GM18526 (cell line): Measurements from ENCODE around the gene ABCG8.

ENCODE experiments used
- POLR2A ChIP-seq: IDR thresholded peaks from 3 replicates; pipeline ENCODE4 v1.6.1; 2011; ENCODE audit not compliant: insufficient read length; ENCODE audit errors: extremely low read depth

ABCG8 gene

GRCh38 chr2:43838560-43839267, at the start of gene ABCG8, which contains the start of gene ABCG5:
ABCG8 (plus strand) TSS chr2:43838971; CDS start chr2:43839054, 83 bp downstream.
ABCG5 (minus strand) TSS chr2:43838839; CDS start chr2:43838679, 160 bp downstream.
- TF ChIP-seq POLR2A = no peak

- TF ChIP-seq POLR2A = no peak
These were observed 48.6 kb upstream of the ABCG8 start for GRCh38 chr2:43790147-43790546.

DNA sequence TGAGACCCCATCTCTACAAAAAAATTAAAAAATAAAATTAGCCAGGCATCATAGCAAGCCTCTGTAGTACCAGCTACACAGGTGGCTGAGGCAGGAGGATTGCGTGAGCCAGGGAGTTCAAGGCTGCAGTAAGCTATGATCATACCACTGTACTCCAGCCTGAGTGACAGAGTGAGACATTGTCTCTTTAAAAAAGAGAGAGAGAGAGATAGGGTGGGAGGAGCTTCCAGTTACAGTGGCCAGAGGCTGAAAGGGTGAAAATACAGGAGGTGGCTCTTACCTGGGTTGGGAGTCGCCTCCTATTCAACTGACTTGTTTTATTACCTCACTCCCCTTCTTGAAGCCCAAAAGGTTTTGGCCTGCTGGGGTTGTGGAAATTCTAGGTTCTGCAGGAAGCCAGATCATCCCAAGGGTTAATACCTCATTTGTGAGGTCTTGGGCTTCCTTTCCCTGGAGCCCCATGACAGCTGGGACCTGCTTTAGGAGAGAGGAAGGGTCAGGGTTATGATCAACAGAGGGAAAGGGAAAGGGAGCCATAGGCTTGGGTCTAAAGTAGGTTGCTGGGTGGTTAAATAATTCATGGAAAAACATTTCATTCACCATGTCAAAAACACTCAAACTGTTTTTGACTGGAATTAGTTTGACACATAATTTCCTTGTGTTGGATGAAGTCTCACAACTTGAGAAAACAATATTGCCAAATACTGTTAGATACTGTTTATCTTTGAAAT, 47.6 kb upstream of the ABCG8 start:
- TF ChIP-seq POLR2A = no peak

DNA sequence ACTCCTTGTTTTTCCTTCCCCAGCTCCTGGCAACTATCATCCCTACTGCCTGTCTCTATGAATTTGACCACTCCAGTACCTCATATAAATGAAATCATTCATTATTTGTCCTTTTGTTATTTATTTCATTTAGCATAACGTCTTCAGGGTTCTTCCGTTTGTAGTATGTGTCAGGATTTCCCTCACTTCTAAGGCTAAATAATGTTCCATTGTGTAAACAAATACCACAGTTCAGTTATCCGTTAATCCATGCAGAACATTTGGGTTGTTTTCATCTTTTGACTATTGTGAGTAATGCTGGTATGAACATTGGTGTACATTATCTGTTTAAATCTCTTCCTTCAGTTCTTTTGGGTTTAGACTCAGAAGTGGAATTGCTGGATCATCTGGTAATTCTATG, 46.1 kb upstream of the ABCG8 start:
- no peak for TF ChIP-seq POLR2A

- TF ChIP-seq POLR2A = no peak
These were observed 43.8 kb upstream of the ABCG8 start for GRCh38 chr2:43794956-43795355.

- no peak for TF ChIP-seq POLR2A
These were observed 42.6 kb upstream of the ABCG8 start for GRCh38 chr2:43796206-43796605.

- TF ChIP-seq POLR2A = no peak
These were observed 40.5 kb upstream of the ABCG8 start for GRCh38 chr2:43798300-43798699.

- TF ChIP-seq POLR2A = no peak
These were observed 37.9 kb upstream of the ABCG8 start for GRCh38 chr2:43800894-43801293.

DNA sequence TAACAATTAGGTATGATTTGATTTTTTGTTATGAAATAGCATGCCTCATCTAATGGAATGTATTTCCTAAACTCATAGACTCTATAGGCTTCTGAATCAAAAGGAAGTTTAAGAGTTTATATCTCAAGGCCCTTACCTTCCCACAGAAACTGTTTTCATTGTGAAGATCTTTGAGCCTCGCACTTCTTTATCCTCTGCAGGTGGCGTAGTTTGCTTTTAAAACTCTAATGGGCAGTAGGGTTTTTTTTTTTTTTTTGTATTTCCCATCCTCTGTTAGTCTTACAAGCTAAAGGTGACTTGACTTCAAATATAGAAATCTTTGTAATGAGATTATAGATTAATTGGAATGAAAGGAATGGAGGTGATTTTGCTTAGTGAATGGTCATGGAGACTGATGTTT, 36.6 kb upstream of the ABCG8 start:
- TF ChIP-seq POLR2A = no peak

GRCh38 chr2:43803113-43803512, 35.7 kb upstream of the ABCG8 start:
- no peak for TF ChIP-seq POLR2A

- TF ChIP-seq POLR2A = no peak
These were observed 32.1 kb upstream of the ABCG8 start for GRCh38 chr2:43806719-43807031.

DNA sequence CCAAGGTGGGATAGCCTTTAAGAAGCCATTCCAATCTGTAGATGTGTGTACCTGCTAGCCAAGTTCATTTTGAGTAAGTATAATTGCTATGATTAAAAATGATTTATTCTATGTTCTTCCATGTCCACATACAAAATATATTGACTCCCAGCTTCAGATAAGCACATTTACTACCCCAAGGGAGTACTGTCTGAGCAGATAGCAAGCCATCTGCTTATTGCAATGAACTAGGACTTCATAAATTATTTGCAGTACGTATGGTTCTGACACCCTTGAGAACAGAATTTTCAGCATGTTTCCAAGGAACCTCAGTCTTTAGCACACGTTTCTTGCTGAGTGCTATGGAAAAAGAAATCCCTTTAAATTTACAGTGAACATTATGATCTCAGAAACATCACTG, 28.3 kb upstream of the ABCG8 start:
- no peak for TF ChIP-seq POLR2A

DNA sequence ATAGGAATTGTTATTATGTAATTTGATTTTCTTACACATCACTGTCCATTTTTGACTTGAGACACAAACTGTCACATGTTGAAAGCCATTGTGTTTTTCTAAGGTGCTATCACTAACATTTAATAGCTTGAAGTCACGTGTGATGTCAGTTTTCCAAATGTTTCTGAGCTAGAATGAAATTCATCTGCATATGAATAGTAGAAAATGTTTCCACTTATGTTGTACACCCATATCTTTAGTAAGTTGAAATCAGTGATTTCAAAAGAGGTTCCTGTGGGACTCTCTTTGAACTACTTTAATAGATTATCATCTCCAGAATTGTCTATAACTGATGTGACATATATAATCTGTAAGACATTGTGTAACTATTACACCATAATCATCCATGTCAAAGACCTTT, 27.9 kb upstream of the ABCG8 start:
- TF ChIP-seq POLR2A = no peak

GRCh38 chr2:43812006-43812405, 26.8 kb upstream of the ABCG8 start:
- no peak for TF ChIP-seq POLR2A

- no peak for TF ChIP-seq POLR2A
These were observed 25.8 kb upstream of the ABCG8 start for GRCh38 chr2:43812947-43813346.

- no peak for TF ChIP-seq POLR2A
These were observed 24.1 kb upstream of the ABCG8 start for GRCh38 chr2:43814711-43815110.

GRCh38 chr2:43818761-43819160, 20.0 kb upstream of the ABCG8 start:
- no peak for TF ChIP-seq POLR2A

DNA sequence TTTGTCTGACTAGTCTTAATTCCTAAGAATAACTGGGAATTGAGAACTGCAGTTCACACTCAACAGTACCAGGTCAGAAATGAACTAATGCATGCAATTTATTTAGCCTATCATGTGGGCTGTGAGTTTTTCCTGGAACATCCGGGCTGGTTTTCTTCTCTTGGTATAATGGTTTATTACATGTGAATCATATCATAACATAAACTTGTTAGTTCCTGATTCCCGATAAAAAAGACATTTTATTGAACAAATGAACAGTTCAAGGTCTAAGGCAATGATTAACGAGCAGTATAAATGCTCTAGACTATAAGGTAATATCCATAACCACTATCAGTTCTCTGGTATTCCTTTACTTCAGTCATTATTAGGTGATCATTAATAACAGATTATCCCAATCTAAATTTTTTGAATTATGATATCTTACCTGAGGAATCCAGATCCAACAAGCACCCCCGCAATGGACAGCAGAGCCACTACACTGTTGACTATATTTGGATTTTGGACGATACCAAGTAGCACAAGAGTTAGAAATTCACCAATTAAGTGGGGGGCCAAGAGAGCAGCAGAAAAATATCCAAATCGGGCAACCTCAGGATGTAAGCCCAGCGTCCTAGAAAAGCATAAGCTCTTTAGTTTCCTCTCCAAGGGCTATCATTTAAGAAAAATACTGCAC, 19.1 kb upstream of the ABCG8 start:
- TF ChIP-seq POLR2A = no peak
